H1 (cell line): ENCODE data around the gene ADAMTS9. TPM values are rescaled to one million over a fixed set of nuclear protein-coding genes. Genes with fewer than 3 reads are reported as not detected.

Source experiments
- CTCF ChIA-PET: fragments of 300-600 bp; sonication (Branson Sonifier 250); formaldehyde crosslinking; loops from one replicate; lab custom pipeline; 2021; ENCODE audit not compliant: partially characterized antibody; lab: Charles Lee
- POLR2A ChIA-PET: fragments of 300-600 bp; sonication (Branson Sonifier 250); formaldehyde crosslinking; loops from one replicate; lab custom pipeline; 2021; ENCODE audit warnings: inconsistent platforms; ENCODE audit not compliant: partially characterized antibody; lab: Charles Lee
- DNase-seq, 2 experiments: peaks; one replicate each; pipeline versions ENCODE4 v3.0.0 to v3.0.0-alpha.2; 2010 to 2022; ENCODE audit warnings: low spot score in 2 of 2, low read depth in 1 of 2, mixed read lengths in 1 of 2
- FAIRE-seq: peaks from 2 replicates; lab custom pipeline; 2011; peaks lifted over from hg19 to GRCh38; lab: Jason Lieb, UNC
- H2AFZ ChIP-seq: 2 replicates; pipeline ENCODE4 v1.8.1; 2012; ENCODE audit warnings: low read length, inconsistent platforms
- H2AK5ac ChIP-seq: 2 replicates; pipeline ENCODE4 v1.6.1; 2013; ENCODE audit warnings: low read depth, low read length
- H2BK120ac ChIP-seq: replicated peaks from 2 replicates; pipeline ENCODE3; 2013; ENCODE audit warnings: low read depth, low read length, inconsistent platforms
- H2BK12ac ChIP-seq: 2 replicates; pipeline ENCODE4 v1.6.1; 2013; ENCODE audit warnings: low read depth, low read length
- H2BK15ac ChIP-seq: 2 replicates; pipeline ENCODE4 v1.6.1; 2013; ENCODE audit warnings: low read length
- H2BK20ac ChIP-seq: 2 replicates; pipeline ENCODE4 v1.6.1; 2013; ENCODE audit warnings: low read length
- H2BK5ac ChIP-seq: 2 replicates; pipeline ENCODE4 v1.6.1; 2013; ENCODE audit warnings: low read depth, low read length
- H3K14ac ChIP-seq: 2 replicates; pipeline ENCODE4 v1.6.1; 2013; ENCODE audit warnings: inconsistent platforms; ENCODE audit not compliant: insufficient read length
- H3K18ac ChIP-seq: 2 replicates; pipeline ENCODE4 v1.6.1; 2013; ENCODE audit warnings: low read length; ENCODE audit errors: extremely low read depth
- H3K23ac ChIP-seq: 2 replicates; pipeline ENCODE4 v1.6.1; 2013; ENCODE audit warnings: inconsistent platforms; ENCODE audit not compliant: insufficient read length
- H3K23me2 ChIP-seq: 2 replicates; pipeline ENCODE4 v1.6.1; 2013; ENCODE audit warnings: low read depth, low read length
- H3K27ac ChIP-seq: 2 replicates; pipeline ENCODE4 v1.6.1; 2011; ENCODE audit warnings: low read depth, low read length, inconsistent platforms
- H3K27me3 ChIP-seq, 4 experiments: replicated peaks in 1 of 4; 1 replicate in 1 of 4; 2 replicates in 3 of 4; pipeline versions ENCODE4 v1.6.1 to v1.8.1; 2011 to 2013; ENCODE audit warnings: low read length in 3 of 4, mild to moderate bottlenecking in 3 of 4, inconsistent platforms in 2 of 4, mixed read lengths in 2 of 4, moderate library complexity in 1 of 4; ENCODE audit not compliant: control insufficient read depth in 3 of 4, insufficient read depth in 3 of 4; ENCODE audit errors: extremely low read depth in 1 of 4
- H3K36me3 ChIP-seq, 4 experiments: 2 replicates each; pipeline versions ENCODE4 v1.6.1 to v1.8.1; 2011 to 2013; ENCODE audit warnings: mild to moderate bottlenecking in 4 of 4, low read length in 3 of 4, moderate library complexity in 2 of 4, control low read depth in 1 of 4, inconsistent platforms in 1 of 4; ENCODE audit not compliant: insufficient read depth in 4 of 4, control insufficient read depth in 2 of 4
- H3K4ac ChIP-seq: replicated peaks from 2 replicates; pipeline ENCODE3; 2013; ENCODE audit warnings: low read length, low read depth, mixed read lengths, inconsistent platforms; ENCODE audit not compliant: insufficient read length
- H3K4me1 ChIP-seq, 4 experiments: replicated peaks in 1 of 4; 1 replicate in 1 of 4; 2 replicates in 3 of 4; pipeline versions ENCODE4 v1.6.1 to v1.8.1; 2011 to 2013; ENCODE audit warnings: low read length in 3 of 4, inconsistent platforms in 2 of 4, mixed read lengths in 1 of 4; ENCODE audit not compliant: insufficient read depth in 4 of 4, control insufficient read depth in 3 of 4
- H3K4me2 ChIP-seq, 2 experiments: 2 replicates each; pipeline versions ENCODE4 v1.6.1 to v1.8.1; 2011 to 2013; ENCODE audit warnings: low read depth in 2 of 2, low read length in 2 of 2, control low read depth in 1 of 2, inconsistent platforms in 1 of 2, mild to moderate bottlenecking in 1 of 2; ENCODE audit not compliant: insufficient read depth in 1 of 2
- H3K4me3 ChIP-seq, 4 experiments: fragments of 200-600, 300-600 bp in 1 of 4; sonication (generic), shearing (Covaris generic), sonication (Bioruptor Twin) in 1 of 4; 2 replicates each; pipeline versions ENCODE4 v1.5.1 to v1.8.1; 2011 to 2016; ENCODE audit warnings: low read length in 4 of 4, low read depth in 3 of 4, control low read depth in 2 of 4, inconsistent platforms in 2 of 4, mild to moderate bottlenecking in 2 of 4, mixed read lengths in 1 of 4, moderate library complexity in 1 of 4; ENCODE audit not compliant: insufficient read depth in 2 of 4; ENCODE audit errors: extremely low read depth in 1 of 4
- H3K56ac ChIP-seq: replicated peaks from 2 replicates; pipeline ENCODE3; 2013; ENCODE audit warnings: low read depth, mild to moderate bottlenecking, mixed read lengths, low read length, inconsistent platforms; ENCODE audit not compliant: insufficient read length
- H3K79me1 ChIP-seq: 2 replicates; pipeline ENCODE4 v1.6.1; 2013; ENCODE audit warnings: low read depth, low read length, control low read depth
- H3K79me2 ChIP-seq, 2 experiments: 2 replicates each; pipeline versions ENCODE4 v1.6.1 to v1.8.1; 2012 to 2013; ENCODE audit warnings: low read length in 2 of 2, mild to moderate bottlenecking in 2 of 2, inconsistent platforms in 1 of 2; ENCODE audit not compliant: insufficient read depth in 2 of 2, control insufficient read depth in 1 of 2
- H3K9ac ChIP-seq, 4 experiments: replicated peaks in 1 of 4; 1 replicate in 1 of 4; 2 replicates in 3 of 4; pipeline versions ENCODE4 v1.6.1 to v1.8.1; 2011 to 2013; ENCODE audit warnings: low read depth in 3 of 4, low read length in 3 of 4, control low read depth in 2 of 4, mild to moderate bottlenecking in 2 of 4, moderate library complexity in 2 of 4, inconsistent platforms in 1 of 4; ENCODE audit errors: extremely low read depth in 1 of 4
- H3K9me3 ChIP-seq, 2 experiments: 2 replicates each; pipeline versions ENCODE4 v1.6.1 to v1.8.1; 2012 to 2013; ENCODE audit warnings: mild to moderate bottlenecking in 2 of 2, moderate library complexity in 2 of 2, control low read depth in 1 of 2, inconsistent platforms in 1 of 2, low read depth in 1 of 2, low read length in 1 of 2, mixed read lengths in 1 of 2; ENCODE audit not compliant: insufficient read depth in 2 of 2
- H4K20me1 ChIP-seq, 2 experiments: replicated peaks in 1 of 2; 2 replicates each; pipeline versions ENCODE3 to v1.8.1; 2011 to 2013; ENCODE audit warnings: inconsistent platforms in 2 of 2, low read length in 2 of 2, mild to moderate bottlenecking in 1 of 2; ENCODE audit not compliant: insufficient read depth in 2 of 2, control insufficient read depth in 1 of 2
- H4K5ac ChIP-seq: 2 replicates; pipeline ENCODE4 v1.6.1; 2013; ENCODE audit warnings: low read length, low read depth, mixed read lengths, inconsistent platforms; ENCODE audit not compliant: insufficient read length
- H4K8ac ChIP-seq: 2 replicates; pipeline ENCODE4 v1.8.0; 2013; ENCODE audit warnings: mild to moderate bottlenecking, moderate library complexity, low read length, inconsistent platforms; ENCODE audit not compliant: insufficient read depth; ENCODE audit errors: extremely low read depth
- H4K91ac ChIP-seq: replicated peaks from 2 replicates; pipeline ENCODE3; 2013; ENCODE audit warnings: low read length, mixed read lengths, inconsistent platforms; ENCODE audit not compliant: insufficient read length
- CHD1 ChIP-seq: IDR thresholded peaks from 2 replicates; pipeline ENCODE4 v1.6.1; 2012; ENCODE audit warnings: low read depth, low read length, improper control_type of control experiment
- CTCF ChIP-seq, 3 experiments: IDR thresholded peaks; 1 replicate in 2 of 3; 2 replicates in 1 of 3; pipeline versions ENCODE4 v1.5.1 to v1.6.1; 2011; ENCODE audit warnings: low read length in 3 of 3, mild to moderate bottlenecking in 3 of 3, inconsistent platforms in 2 of 3, low read depth in 1 of 3, moderate library complexity in 1 of 3; ENCODE audit not compliant: insufficient read depth in 1 of 3; ENCODE audit errors: control extremely low read depth in 1 of 3
- FOSL1 ChIP-seq: IDR thresholded peaks from 2 replicates; pipeline ENCODE4 v1.6.1; 2011; ENCODE audit warnings: mild to moderate bottlenecking, low read depth, low read length, moderate library complexity; ENCODE audit not compliant: insufficient read depth
- SRF ChIP-seq: IDR thresholded peaks from 2 replicates; pipeline ENCODE4 v1.6.1; 2011; ENCODE audit warnings: mild to moderate bottlenecking, low read depth, low read length, moderate library complexity
- TBP ChIP-seq: IDR thresholded peaks from 2 replicates; pipeline ENCODE4 v1.6.1; 2011; ENCODE audit warnings: low read depth, low read length, improper control_type of control experiment
- WGBS, 2 experiments: shearing (Covaris generic) in 1 of 2; methylation state at CpG; one replicate each; pipeline versions ENCODE4 v1.1.6 to v1.1.7; 2013 to 2015; ENCODE audit warnings: low lambda C conversion rate in 2 of 2, mixed read lengths in 2 of 2, inconsistent platforms in 1 of 2, low coverage in 1 of 2, missing lambda C conversion rate in 1 of 2; ENCODE audit not compliant: insufficient replicate concordance in 2 of 2, insufficient coverage in 1 of 2, insufficient read length in 1 of 2; ENCODE audit errors: extremely low coverage in 1 of 2, missing lambda C conversion rate in 1 of 2; 5-methylcytosine and 5-hydroxymethylcytosine counted together
- polyA plus RNA-seq, 7 experiments: library from polyadenylated mRNA; depleted of rRNA in 3 of 7; stranded (reverse) in 5 of 7; unstranded in 2 of 7; fragments of >200 nt in 5 of 7; fragments of 200-250 nt in 2 of 7; gene quantifications; 1 replicate in 5 of 7; 2 replicates in 1 of 7; 4 replicates in 1 of 7; pipeline versions ENCODE4 v1.2.1 to v1.2.3, GENCODE V29; 2011 to 2013; ENCODE audit warnings: missing spikeins in 2 of 7, mixed read lengths in 2 of 7
- total RNA-seq: library from RNA; stranded (reverse); fragmentation: NEBNext Ultra II Directional; extraction: Animal tissue kit (Norgen Biotek cat#: 25700); gene quantifications from 2 replicates; pipeline ENCODE4 v1.2.1, GENCODE V29; 2021

ADAMTS9 gene
- total and polyA plus RNA-seq, 2 of the 8 experiments (the other 6 are each of a cell fraction or from before 2014, with no cell fraction given) = 0.20 to 0.41 TPM

- ChIA-PET POLR2A (no interaction called here), CTCF (interaction anchor here (0.7 kb wide), 1 partner anchor 18 kb away, joined by 3 read pairs; no protein-coding TSS in a partner anchor)
- Histone ChIP-seq H4K91ac (no peak overlapping the region), H3K4me2 (no peak overlapping the region), H3K27ac (no peak overlapping the region), H2BK15ac (no peak overlapping the region), H2AFZ (no peak overlapping the region), H4K5ac (no peak overlapping the region), H3K4ac (no peak overlapping the region), H2BK5ac (no peak overlapping the region), H3K36me3 (no peaks in the 10 kb centered on the region), H3K9me3 (no peaks in the 10 kb centered on the region), H3K4me3 (no peak overlapping the region), H3K4me1 (peaks cover 0 to 5% (median 0%) of the 10 kb centered on the region in 4 experiments; a peak in 1 of 7 replicates), H2BK12ac (no peak overlapping the region), H4K20me1 (no peaks in the 10 kb centered on the region), H3K14ac (no peak overlapping the region), H2BK20ac (no peak overlapping the region), H2BK120ac (no peak overlapping the region), H2AK5ac (no peak overlapping the region), H3K9ac (no peak overlapping the region), H3K79me1 (no peaks in the 10 kb centered on the region), H3K56ac (no peak overlapping the region), H4K8ac (no peak overlapping the region), H3K23me2 (no peaks in the 10 kb centered on the region), H3K18ac (no peak overlapping the region), H3K23ac (no peak overlapping the region), H3K27me3 (no peaks in the 10 kb centered on the region), H3K79me2 (no peaks in the 10 kb centered on the region)
- FAIRE-seq = no peak
- 95% methylated on average over 1 of the region's 1 CpG; no CpG with 5 or more reads in 1 of the 2 experiments for WGBS, 2 experiments
- DNase-seq = no peak
- no peak for TF ChIP-seq CTCF (IDR thresholded peaks at IDR 0.05; ENCODE audit: control extremely low read depth in 1 of 3, insufficient read depth in 1 of 3, low read depth in 1 of 3, low read length in 3 of 3)
- TF ChIP-seq FOSL1 = no peak
- no peak for TF ChIP-seq SRF
- TF ChIP-seq TBP = no peak
- TF ChIP-seq CHD1 = no peak
Measured at GRCh38 chr3:64625381-64625780, 62.4 kb downstream of the ADAMTS9 start.
